GM12872 (cell line): ENCODE measurements around the gene PRDM8.

Source experiments
- TF ChIP-seq, protein P1 (sequence below): IDR thresholded peaks from 3 replicates; pipeline ENCODE4 v1.5.1; 2011; ENCODE audit warnings: low read depth, mild to moderate bottlenecking, low read length, moderate library complexity; ENCODE audit not compliant: insufficient read depth

Gene PRDM8

DNA sequence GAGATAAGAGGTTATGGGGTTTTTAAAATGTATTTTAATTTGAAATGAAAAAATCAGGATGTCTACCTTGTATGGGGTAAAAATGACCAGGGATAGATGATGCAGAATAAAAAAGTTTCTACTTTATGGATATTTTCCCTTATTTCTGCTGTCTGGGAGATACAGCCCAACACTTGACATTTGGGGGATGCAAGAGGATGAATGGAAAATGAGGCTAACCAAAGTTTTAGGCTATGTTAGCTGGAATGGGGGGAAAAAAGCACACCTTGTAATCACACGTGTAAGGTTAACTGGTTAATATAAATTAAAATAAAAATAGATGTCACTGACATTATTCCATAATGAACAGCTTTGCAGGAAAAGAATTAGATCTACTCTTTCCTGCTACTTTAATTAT, 1.1 kb downstream of the PRDM8 start:
- TF ChIP-seq, protein P1, sequence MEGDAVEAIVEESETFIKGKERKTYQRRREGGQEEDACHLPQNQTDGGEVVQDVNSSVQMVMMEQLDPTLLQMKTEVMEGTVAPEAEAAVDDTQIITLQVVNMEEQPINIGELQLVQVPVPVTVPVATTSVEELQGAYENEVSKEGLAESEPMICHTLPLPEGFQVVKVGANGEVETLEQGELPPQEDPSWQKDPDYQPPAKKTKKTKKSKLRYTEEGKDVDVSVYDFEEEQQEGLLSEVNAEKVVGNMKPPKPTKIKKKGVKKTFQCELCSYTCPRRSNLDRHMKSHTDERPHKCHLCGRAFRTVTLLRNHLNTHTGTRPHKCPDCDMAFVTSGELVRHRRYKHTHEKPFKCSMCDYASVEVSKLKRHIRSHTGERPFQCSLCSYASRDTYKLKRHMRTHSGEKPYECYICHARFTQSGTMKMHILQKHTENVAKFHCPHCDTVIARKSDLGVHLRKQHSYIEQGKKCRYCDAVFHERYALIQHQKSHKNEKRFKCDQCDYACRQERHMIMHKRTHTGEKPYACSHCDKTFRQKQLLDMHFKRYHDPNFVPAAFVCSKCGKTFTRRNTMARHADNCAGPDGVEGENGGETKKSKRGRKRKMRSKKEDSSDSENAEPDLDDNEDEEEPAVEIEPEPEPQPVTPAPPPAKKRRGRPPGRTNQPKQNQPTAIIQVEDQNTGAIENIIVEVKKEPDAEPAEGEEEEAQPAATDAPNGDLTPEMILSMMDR, result no peak

DNA sequence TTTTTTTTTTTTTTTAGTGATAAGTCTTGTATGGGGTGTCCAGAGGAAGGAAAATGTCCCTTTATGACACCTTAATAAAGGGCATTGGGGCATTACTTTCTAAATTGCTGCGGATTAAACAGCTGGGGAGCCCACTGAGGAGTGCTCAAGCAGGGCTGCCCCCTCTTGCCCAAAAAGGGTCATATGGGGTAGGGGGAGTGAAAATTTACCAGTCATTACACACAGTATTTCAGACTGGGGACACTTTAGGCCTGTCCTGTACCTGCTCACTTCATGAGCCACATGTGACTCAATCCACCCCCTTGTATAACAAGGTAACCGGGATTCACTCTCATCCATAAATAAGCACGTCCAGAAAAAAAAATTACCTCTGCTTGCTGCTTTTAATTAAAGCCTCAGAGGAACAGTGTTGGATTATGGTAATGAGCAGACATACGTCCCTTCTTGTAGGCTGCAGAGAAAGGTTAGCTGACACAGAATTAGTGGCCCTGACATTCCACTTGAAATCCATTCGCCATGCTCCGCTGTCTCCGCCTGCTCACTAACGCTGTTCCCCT, 1.8 kb downstream of the PRDM8 start:
- TF ChIP-seq, protein P1, result no peak

DNA sequence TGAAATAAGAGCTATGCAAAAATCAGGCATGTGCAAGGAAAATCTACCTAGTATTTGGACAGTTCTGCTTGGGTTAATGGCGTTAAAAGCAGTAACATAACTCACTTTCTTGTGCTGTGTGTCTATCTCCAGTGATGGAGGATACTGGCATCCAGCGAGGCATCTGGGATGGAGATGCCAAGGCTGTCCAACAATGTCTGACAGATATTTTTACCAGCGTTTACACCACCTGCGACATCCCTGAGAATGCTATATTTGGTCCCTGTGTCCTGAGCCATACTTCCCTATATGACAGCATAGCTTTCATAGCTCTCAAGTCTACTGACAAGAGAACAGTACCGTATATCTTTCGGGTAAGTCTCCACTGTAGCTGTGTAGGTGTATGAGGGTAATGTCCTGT, 2.6 kb downstream of the PRDM8 start:
- TF ChIP-seq, protein P1, result no peak

DNA sequence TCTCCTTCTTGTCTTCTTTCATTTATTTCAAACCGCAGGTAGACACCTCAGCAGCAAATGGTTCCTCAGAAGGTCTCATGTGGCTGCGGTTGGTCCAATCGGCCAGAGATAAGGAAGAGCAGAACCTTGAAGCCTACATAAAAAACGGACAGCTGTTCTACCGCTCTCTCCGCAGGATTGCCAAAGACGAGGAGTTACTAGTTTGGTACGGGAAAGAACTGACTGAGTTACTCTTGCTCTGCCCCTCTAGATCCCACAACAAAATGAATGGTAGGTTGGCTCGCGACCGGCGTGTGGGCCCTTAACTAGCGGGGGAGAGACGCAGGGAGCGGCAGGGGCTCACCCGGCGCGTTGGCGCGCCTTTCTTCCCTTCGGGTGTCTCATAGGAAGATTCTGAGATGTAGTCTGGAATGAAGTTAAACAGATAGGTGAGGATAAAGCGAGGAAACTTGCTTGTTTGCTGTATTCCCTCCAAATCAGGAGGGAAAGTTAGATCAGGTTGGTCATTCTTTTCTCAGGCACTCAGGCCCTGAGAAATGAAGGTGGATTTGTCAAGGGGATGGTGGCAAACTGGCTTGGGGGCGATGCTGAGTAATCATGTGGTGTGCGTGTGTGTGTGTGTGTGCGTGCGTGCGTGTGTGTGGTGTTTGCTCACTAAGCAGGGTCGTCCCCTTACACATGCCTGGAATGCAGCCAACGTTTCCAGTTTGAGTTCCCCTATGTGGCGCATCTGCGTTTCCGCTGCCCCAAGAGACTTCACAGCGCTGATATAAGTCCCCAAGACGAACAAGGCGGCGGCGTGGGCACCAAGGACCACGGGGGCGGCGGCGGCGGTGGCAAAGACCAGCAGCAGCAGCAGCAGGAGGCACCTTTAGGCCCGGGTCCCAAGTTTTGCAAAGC, 4.2 kb downstream of the PRDM8 start:
- TF ChIP-seq, protein P1, result no peak

DNA sequence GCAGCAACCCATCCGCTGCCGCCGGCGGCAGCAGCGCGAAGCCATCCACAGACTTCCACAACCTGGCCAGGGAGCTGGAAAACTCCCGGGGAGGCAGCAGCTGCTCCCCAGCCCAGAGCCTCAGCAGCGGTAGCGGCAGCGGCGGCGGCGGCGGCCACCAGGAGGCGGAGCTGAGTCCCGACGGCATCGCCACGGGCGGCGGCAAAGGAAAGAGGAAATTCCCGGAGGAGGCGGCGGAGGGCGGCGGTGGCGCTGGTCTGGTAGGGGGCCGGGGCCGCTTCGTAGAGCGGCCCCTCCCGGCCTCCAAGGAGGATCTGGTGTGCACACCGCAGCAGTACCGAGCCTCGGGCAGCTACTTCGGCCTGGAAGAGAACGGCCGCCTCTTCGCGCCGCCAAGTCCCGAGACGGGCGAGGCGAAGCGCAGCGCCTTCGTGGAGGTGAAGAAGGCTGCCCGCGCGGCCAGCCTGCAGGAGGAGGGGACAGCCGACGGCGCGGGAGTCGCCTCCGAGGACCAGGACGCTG, 4.9 kb downstream of the PRDM8 start:
- TF ChIP-seq, protein P1, result peak; percentile 64

DNA sequence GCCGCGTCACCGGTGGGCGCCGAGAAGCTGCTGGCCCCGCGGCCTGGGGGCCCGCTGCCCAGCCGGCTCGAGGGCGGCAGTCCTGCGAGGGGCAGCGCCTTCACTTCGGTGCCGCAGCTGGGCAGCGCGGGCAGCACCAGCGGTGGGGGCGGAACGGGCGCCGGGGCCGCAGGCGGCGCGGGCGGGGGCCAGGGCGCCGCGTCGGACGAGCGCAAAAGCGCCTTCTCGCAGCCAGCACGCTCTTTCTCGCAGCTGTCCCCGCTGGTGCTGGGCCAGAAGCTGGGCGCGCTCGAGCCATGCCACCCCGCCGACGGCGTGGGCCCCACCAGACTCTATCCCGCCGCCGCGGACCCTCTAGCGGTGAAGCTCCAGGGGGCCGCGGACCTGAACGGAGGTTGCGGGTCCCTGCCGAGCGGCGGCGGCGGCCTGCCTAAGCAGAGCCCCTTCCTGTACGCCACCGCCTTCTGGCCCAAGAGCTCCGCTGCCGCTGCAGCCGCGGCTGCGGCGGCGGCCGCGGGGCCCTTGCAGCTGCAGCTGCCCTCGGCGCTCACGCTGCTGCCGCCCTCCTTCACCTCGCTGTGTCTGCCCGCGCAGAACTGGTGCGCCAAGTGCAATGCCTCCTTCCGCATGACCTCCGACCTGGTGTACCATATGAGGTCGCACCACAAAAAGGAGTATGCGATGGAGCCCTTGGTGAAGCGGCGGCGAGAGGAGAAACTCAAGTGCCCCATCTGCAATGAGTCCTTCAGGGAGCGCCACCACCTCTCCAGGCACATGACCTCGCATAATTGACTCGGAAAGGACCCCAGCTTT, 5.6 kb downstream of the PRDM8 start:
- TF ChIP-seq, protein P1, result peak; percentile 9; the same call in 1 of the 3 replicates

DNA sequence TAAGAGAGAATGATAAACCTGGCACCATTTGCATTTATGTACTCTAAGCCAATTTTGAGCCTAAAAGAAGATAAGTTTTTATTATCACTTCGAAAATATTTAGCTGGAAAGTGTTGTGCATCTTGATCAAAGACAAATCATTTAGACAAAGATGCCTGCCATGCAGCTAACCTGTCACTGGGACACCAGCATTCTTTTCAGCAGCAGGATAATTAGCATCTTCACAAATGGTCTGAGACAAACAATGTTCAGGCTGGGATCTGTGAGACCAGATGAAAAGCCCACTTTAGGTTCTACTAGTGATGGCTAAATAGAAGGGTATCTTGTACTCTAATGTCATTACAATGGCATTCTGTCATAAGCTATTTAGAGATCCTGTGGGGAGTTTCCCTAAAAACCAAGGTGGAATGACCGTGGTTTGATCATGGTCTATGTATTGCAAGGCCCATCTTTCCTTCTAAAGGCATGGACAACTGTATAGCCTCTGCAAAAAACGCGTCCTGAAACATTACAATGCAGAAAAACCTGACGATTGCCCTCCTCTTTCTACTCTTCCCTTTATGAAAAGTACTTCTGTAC, 7.2 kb downstream of the PRDM8 start:
- TF ChIP-seq, protein P1, result no peak
